WERI-Rb-1 (cell line): Measurements from ENCODE around the gene PBX1.

Experiments used
- DNase-seq: peaks from one replicate; pipeline ENCODE4 v3.0.0-alpha.2; 2020
- H3K27ac ChIP-seq: fragments of 250-450 bp; sonication (Bioruptor Pico); 2 replicates; pipeline ENCODE4 v1.5.1; 2020; ENCODE audit warnings: mild to moderate bottlenecking, moderate library complexity
- H3K27me3 ChIP-seq: fragments of 250-450 bp; sonication (Bioruptor Pico); 2 replicates; pipeline ENCODE4 v1.5.1; 2021; ENCODE audit warnings: mild to moderate bottlenecking, low read depth, moderate library complexity; ENCODE audit not compliant: insufficient read depth, severe bottlenecking
- H3K36me3 ChIP-seq: fragments of 250-450 bp; sonication (Bioruptor Pico); 2 replicates; pipeline ENCODE4 v1.5.1; 2020; ENCODE audit warnings: mild to moderate bottlenecking, moderate library complexity
- H3K4me3 ChIP-seq: 2 replicates; pipeline ENCODE4 v1.5.1; 2011; ENCODE audit warnings: low read depth, mild to moderate bottlenecking, control low read depth, low read length
- H3K9me3 ChIP-seq: fragments of 250-450 bp; sonication (Bioruptor Pico); 2 replicates; pipeline ENCODE4 v1.5.1; 2021; ENCODE audit warnings: mild to moderate bottlenecking, moderate library complexity; ENCODE audit not compliant: severe bottlenecking
- CTCF ChIP-seq: IDR thresholded peaks from 2 replicates; pipeline ENCODE4 v1.5.1; 2011; ENCODE audit warnings: low read depth, mild to moderate bottlenecking, control low read depth, inconsistent platforms, low read length

Gene PBX1

GRCh38 chr1:164637461-164638375 is 78.7 kb downstream of the PBX1 start:
- H3K27ac ChIP-seq: no peak overlapping the region
- H3K27me3 ChIP-seq: no peaks in the 10 kb centered on the region
- H3K9me3 ChIP-seq: no peaks in the 10 kb centered on the region
- TF ChIP-seq CTCF: no peak
- H3K36me3 ChIP-seq: no peaks in the 10 kb centered on the region
- no peak for DNase-seq
- H3K4me3 ChIP-seq: no peak overlapping the region

GRCh38 chr1:164638492-164639202 is 79.7 kb downstream of the PBX1 start:
- no peak for TF ChIP-seq CTCF
- H3K4me3 ChIP-seq: no peak overlapping the region
- DNase-seq: no peak
- H3K9me3 ChIP-seq: no peaks in the 10 kb centered on the region
- no peaks in the 10 kb centered on the region for H3K36me3 ChIP-seq
- H3K27me3 ChIP-seq: no peaks in the 10 kb centered on the region
- no peak overlapping the region for H3K27ac ChIP-seq

- no peak for DNase-seq
- Histone ChIP-seq H3K27me3 (no peaks in the 10 kb centered on the region), H3K36me3 (no peaks in the 10 kb centered on the region), H3K4me3 (no peak overlapping the region), H3K27ac (no peak overlapping the region), H3K9me3 (no peaks in the 10 kb centered on the region)
- TF ChIP-seq CTCF: no peak
Measured at GRCh38 chr1:164640686-164641352, 81.8 kb downstream of the PBX1 start.

DNA sequence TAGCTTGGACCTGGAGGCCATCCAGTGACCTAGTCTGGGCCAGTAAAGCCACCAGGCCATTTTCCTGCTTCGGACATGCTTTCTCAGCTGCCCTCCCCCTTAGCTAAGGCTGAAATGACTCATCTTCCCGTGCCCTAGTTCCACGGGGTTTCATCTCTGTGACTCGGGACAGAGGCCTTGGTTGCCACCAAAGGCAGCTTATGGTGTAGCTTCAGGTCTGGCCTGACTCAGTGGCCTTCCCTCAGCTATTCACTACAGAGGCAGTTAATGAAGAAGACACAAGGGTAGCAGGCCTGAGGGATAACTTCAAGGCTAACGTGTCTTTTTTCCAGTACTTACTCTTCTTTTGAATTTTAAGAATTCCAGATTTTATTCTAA is 82.4 kb downstream of the PBX1 start:
- H3K4me3 ChIP-seq: no peak overlapping the region
- H3K36me3 ChIP-seq: no peaks in the 10 kb centered on the region
- H3K27ac ChIP-seq: no peak overlapping the region
- no peaks in the 10 kb centered on the region for H3K27me3 ChIP-seq
- no peak for TF ChIP-seq CTCF
- no peak for DNase-seq
- H3K9me3 ChIP-seq: no peaks in the 10 kb centered on the region

DNA sequence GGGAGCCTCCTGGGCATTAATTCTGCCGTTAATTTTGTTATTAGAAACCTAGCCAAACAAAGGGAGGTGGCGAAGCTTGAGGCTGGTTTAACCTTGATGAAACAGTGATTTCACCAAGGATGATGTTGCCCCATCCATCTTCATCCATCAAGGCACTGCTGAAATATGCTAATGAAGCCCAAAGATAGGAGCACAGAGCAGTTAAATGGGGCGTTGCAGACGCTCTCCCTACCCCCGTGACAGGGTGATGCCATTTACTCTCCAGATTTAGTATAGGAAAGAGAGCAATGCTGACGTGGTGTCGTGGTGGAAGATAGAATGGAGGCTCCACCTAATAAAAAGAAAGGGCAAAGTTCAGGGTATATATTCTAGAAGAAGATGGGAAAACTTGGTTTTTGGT is 84.0 kb downstream of the PBX1 start:
- no peak for TF ChIP-seq CTCF
- Histone ChIP-seq H3K36me3 (no peaks in the 10 kb centered on the region), H3K27me3 (no peaks in the 10 kb centered on the region), H3K4me3 (no peak overlapping the region), H3K27ac (no peak overlapping the region), H3K9me3 (no peaks in the 10 kb centered on the region)
- DNase-seq: no peak
